Natural killer cell (primary cell): ENCODE data around the gene SCLY. TPM values are rescaled to one million over a fixed set of nuclear protein-coding genes. Genes with fewer than 3 reads are reported as not detected.
"Not testable (repeated sequence)": the region's sequence is repeated elsewhere in the genome, so short reads cannot be mapped to it uniquely, and the experiment has no call there.

Experiments
- ATAC-seq, 3 donors: fragments of 150-1000 bp in 2 of 3; fragments of 200-7000 bp in 1 of 3; cut with Tn5 transposase; 1 replicate in 1 of 3; 2 replicates in 2 of 3; pipeline ENCODE4 v1.10.0; 2021; ENCODE audit warnings: mild to moderate bottlenecking in 2 of 3, moderate library complexity in 2 of 3
- DNase-seq, 2 donors: peaks; one replicate each; pipeline versions ENCODE4 v3.0.0 to v3.0.0-alpha.2; 2013 to 2021; ENCODE audit warnings: mixed read lengths in 1 of 2
- H3K27ac ChIP-seq: one replicate; pipeline ENCODE4 v1.5.1; 2013; ENCODE audit warnings: mild to moderate bottlenecking, low read length
- H3K27me3 ChIP-seq: one replicate; pipeline ENCODE4 v1.6.1; 2013; ENCODE audit warnings: low read length; ENCODE audit not compliant: control insufficient read depth, insufficient read depth
- H3K36me3 ChIP-seq: one replicate; pipeline ENCODE4 v1.6.1; 2013; ENCODE audit warnings: low read length; ENCODE audit not compliant: control insufficient read depth, insufficient read depth
- H3K4me1 ChIP-seq: one replicate; pipeline ENCODE4 v1.6.1; 2013; ENCODE audit warnings: low read length; ENCODE audit not compliant: control insufficient read depth, insufficient read depth
- H3K4me3 ChIP-seq: one replicate; pipeline ENCODE4 v1.5.1; 2013; ENCODE audit warnings: low read length
- H3K9me3 ChIP-seq: one replicate; pipeline ENCODE4 v1.6.1; 2013; ENCODE audit warnings: low read length; ENCODE audit not compliant: control insufficient read depth, insufficient read depth
- H3K27ac Mint-ChIP-seq, 2 donors: one replicate each; pipeline ENCODE4 v1.8.0; 2022; ENCODE audit warnings: mild to moderate bottlenecking in 2 of 2, mixed read lengths in 2 of 2, moderate library complexity in 1 of 2
- H3K27me3 Mint-ChIP-seq, 2 donors: one replicate each; pipeline ENCODE4 v1.8.0; 2022; ENCODE audit warnings: low read depth in 2 of 2, mixed read lengths in 2 of 2
- H3K36me3 Mint-ChIP-seq: one replicate; pipeline ENCODE4 v1.8.0; 2022; ENCODE audit warnings: mixed read lengths
- H3K4me1 Mint-ChIP-seq, 2 donors: one replicate each; pipeline ENCODE4 v1.8.0; 2022; ENCODE audit warnings: mixed read lengths in 2 of 2
- H3K4me3 Mint-ChIP-seq: one replicate; pipeline ENCODE4 v1.8.0; 2022; ENCODE audit warnings: mild to moderate bottlenecking, moderate library complexity, mixed read lengths
- H3K9me3 Mint-ChIP-seq, 2 donors: one replicate each; pipeline ENCODE4 v1.8.0; 2022; ENCODE audit warnings: mixed read lengths in 2 of 2
- WGBS: methylation state at CpG from one replicate; pipeline ENCODE4 v1.1.7; 2013; ENCODE audit warnings: missing lambda C conversion rate; ENCODE audit not compliant: insufficient coverage; 5-methylcytosine and 5-hydroxymethylcytosine counted together
- intact Hi-C: fragments of 100-400 bp; cut with micrococcal nuclease; formaldehyde crosslinking; loops from one replicate; pipeline ENCODE4 v1.14.2; 2022
- total RNA-seq, 4 donors: library from RNA; stranded (reverse); fragments of 120-200 nt in 1 of 4; gene quantifications; one replicate each; pipeline versions ENCODE4 v1.2.3 to v1.2.4, GENCODE V29; 2013 to 2022
- TF ChIP-seq, protein P1 (sequence below): fragments of 200-600 bp; IDR thresholded peaks from one replicate; pipeline ENCODE4 v1.8.0; 2022; ENCODE audit warnings: antibody characterized with exemption

Gene SCLY
- total RNA-seq, 3 donors from 2014 or later (not counting 1 experiment from before 2014, with no cell fraction given), result 16.3 to 24.6 (median 20.1) TPM

DNA sequence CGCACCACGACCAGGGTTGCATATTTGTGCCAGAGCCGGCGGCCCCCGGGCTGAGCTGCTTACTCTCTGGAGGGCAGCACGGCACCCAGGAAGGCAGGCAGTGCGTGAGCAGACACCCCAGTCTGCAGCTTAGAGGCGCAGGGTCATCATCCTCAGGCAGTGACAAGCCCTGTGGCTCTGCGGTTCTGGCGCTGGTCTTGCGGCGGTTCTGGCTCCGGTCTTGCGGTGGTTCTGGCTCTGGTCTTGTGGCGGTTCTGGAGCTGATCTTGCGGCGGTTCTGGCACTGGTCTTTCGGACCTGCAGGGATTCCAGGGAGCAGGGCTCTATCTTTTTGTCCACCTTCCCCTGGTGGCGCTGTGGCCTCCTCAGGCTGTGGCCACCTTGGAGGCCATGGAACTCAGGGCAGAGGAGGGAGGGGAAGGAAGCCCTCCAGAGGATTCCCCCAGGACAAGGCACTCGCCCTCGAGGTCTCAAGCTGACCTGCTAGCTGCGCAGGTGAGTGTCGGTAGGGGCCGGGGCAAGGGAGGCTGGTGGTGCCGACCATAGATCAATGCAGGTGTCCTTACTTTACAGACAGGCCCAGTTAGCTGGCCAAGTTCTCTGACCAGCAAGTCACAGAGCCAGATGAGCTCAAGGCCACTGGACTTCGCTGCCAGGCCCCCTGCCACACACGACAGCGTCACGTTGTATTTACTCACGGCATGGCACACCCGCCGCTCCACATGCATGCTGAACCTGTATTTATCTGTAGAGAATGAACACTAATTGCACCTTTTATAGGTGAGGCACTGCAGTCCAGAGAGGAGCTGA, 54.3 kb downstream of the SCLY start:
- ATAC-seq (no peak), DNase-seq (no peak)
- no peak overlapping the region for H3K27ac Mint-ChIP-seq
- H3K36me3 ChIP-seq, result no peaks in the 10 kb centered on the region
- no peaks in the 10 kb centered on the region for H3K4me1 Mint-ChIP-seq
- no peak overlapping the region for H3K4me3 ChIP-seq
- H3K4me3 Mint-ChIP-seq, result no peak overlapping the region
- WGBS, result 92% methylated on average over 32 of the region's 32 CpGs
- peaks cover 5 to 7% of the 10 kb centered on the region in 2 donors for H3K9me3 Mint-ChIP-seq
- H3K27me3 ChIP-seq, result no peaks in the 10 kb centered on the region
- peaks cover 11 to 12% of the 10 kb centered on the region in 2 donors for H3K27me3 Mint-ChIP-seq
- no peaks in the 10 kb centered on the region for H3K4me1 ChIP-seq
- intact Hi-C loops, result no loop called here
- no peaks in the 10 kb centered on the region for H3K9me3 ChIP-seq
- H3K27ac ChIP-seq, result no peak overlapping the region
- H3K36me3 Mint-ChIP-seq, result peaks cover 11% of the 10 kb centered on the region
- TF ChIP-seq, protein P1, sequence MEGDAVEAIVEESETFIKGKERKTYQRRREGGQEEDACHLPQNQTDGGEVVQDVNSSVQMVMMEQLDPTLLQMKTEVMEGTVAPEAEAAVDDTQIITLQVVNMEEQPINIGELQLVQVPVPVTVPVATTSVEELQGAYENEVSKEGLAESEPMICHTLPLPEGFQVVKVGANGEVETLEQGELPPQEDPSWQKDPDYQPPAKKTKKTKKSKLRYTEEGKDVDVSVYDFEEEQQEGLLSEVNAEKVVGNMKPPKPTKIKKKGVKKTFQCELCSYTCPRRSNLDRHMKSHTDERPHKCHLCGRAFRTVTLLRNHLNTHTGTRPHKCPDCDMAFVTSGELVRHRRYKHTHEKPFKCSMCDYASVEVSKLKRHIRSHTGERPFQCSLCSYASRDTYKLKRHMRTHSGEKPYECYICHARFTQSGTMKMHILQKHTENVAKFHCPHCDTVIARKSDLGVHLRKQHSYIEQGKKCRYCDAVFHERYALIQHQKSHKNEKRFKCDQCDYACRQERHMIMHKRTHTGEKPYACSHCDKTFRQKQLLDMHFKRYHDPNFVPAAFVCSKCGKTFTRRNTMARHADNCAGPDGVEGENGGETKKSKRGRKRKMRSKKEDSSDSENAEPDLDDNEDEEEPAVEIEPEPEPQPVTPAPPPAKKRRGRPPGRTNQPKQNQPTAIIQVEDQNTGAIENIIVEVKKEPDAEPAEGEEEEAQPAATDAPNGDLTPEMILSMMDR, result no peak

DNA sequence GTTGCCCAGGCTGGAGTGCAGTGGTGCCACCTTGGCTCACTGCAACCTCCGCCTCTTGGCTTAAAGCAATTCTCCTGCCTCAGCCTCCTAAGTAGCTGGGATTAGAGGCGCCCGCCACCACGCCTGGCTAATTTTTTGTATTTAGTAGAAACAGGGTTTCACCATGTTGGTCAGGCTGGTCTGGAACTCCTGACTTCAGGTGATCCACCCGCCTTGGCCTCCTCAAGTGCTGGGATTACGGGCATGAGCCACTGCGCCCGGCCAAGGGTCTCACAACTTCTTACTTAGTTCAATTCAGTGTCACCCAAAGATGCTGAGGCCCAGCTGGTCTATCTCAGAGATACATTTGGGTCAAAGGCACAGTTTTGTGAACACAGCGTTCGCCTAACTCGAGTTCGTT, 54.9 kb downstream of the SCLY start:
- H3K36me3 ChIP-seq, H3K4me1 ChIP-seq, H3K9me3 Mint-ChIP-seq, DNase-seq, H3K27me3 ChIP-seq, ATAC-seq, H3K4me3 Mint-ChIP-seq, H3K9me3 ChIP-seq, H3K4me3 ChIP-seq, H3K27ac Mint-ChIP-seq, intact Hi-C loops, H3K4me1 Mint-ChIP-seq, H3K27ac ChIP-seq: not testable (repeated sequence)
- Mint-ChIP-seq H3K27me3 (peaks cover 11 to 12% of the 10 kb centered on the region in 2 donors), H3K36me3 (peaks cover 11% of the 10 kb centered on the region)
- WGBS, result 93% methylated on average over 12 of the region's 12 CpGs

DNA sequence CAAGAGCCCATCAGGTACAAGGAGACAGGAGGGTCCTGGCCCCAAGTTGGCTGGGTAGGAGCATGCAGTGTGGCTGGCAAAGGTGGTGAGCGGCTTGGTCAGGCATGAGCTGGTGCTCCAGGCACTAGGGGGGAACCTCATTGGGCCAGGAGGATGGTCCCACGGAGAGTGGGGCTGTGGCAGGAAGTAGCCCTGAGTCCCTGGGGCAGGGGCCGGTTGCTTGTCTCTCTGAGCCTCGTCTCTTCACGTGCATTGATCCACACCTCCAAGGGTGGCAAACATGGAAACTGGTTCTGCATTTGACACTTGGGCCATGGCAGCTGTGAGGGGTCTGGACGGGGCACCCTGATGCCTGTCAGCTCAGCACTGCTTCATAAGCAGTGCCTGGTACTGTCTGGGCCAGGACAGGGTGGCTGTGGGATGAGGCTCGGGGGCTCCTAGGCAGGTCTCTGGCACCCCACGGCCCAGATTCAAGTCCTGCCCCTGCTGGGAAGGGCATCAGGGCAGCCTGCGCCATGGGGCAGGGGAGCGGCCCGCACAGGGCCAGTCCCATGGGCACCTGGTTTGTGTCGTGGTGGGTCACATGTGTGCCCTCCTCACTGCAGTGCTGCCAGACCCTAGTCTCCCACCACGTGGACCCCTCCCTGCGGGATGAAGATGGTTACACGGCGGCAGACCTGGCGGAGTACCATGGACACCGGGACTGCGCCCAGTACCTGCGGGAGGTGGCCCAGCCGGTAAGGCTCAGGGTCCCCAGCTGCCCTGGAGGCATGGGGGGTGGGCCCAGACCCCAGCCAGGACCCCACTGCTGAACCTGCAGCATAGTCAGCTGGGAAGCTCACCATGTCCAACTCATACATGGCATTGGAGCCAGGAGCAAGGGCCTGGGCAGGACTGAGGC, 55.7 kb downstream of the SCLY start:
- Mint-ChIP-seq H3K4me3 (no peak overlapping the region), H3K9me3 (peaks cover 5 to 7% of the 10 kb centered on the region in 2 donors), H3K27me3 (peaks cover 11 to 12% of the 10 kb centered on the region in 2 donors), H3K36me3 (peaks cover 11% of the 10 kb centered on the region), H3K27ac (no peak overlapping the region), H3K4me1 (no peaks in the 10 kb centered on the region)
- no peak for ATAC-seq
- Histone ChIP-seq H3K27ac (no peak overlapping the region), H3K36me3 (no peaks in the 10 kb centered on the region), H3K4me1 (no peaks in the 10 kb centered on the region), H3K4me3 (no peak overlapping the region), H3K27me3 (no peaks in the 10 kb centered on the region), H3K9me3 (no peaks in the 10 kb centered on the region)
- DNase-seq, result no peak
- intact Hi-C loops, result no loop called here
- TF ChIP-seq, protein P1, result no peak
- WGBS, result 91% methylated on average over 21 of the region's 21 CpGs
